ENCODE data around the gene VPS13C. TPM values are rescaled to one million over a fixed set of nuclear protein-coding genes. Genes with fewer than 3 reads are reported as not detected.

The VPS13C gene
- total and polyA plus RNA-seq, 2 donors (not counting 3 experiments of a cell fraction or from before 2014, with no cell fraction given), result 10.8 to 60.3 TPM

GRCh38 chr15:62053439-62054085 lies 6.7 kb downstream of the VPS13C start:
- Histone ChIP-seq H3K9ac (replicated peaks; ENCODE audit: extremely low read depth, insufficient read depth, low read length) (no peak overlapping the region), H3K36me3 (ENCODE audit: control insufficient read depth in 2 of 2, extremely low read depth in 1 of 2, insufficient read depth in 2 of 2, low read length in 2 of 2) (no peaks in the 10 kb centered on the region), H3K9me1 (replicated peaks; ENCODE audit: control insufficient read depth, extremely low read depth, insufficient read depth, low read length) (no peaks in the 10 kb centered on the region), H4K20me1 (replicated peaks; ENCODE audit: control insufficient read depth, extremely low read depth, insufficient read depth, low read length) (no peaks in the 10 kb centered on the region), H3K27ac (ENCODE audit: insufficient read depth, low read depth, low read length) (no peak overlapping the region), H2AFZ (ENCODE audit: low read depth, low read length) (no peak overlapping the region), H3K79me2 (ENCODE audit: control insufficient read depth, insufficient read depth, low read length) (peaks cover 51% of the 10 kb centered on the region), H3K27me3 (ENCODE audit: control insufficient read depth in 2 of 2, insufficient read depth in 2 of 2, low read length in 2 of 2) (no peaks in the 10 kb centered on the region), H3K4me2 (ENCODE audit: insufficient read depth, low read length) (no peak overlapping the region), H3K9me3 (replicated peaks; ENCODE audit: control insufficient read depth, insufficient read depth, low read length) (no peaks in the 10 kb centered on the region), H3K4me1 (ENCODE audit: control insufficient read depth, extremely low read depth, insufficient read depth, low read length) (peaks cover 2% of the 10 kb centered on the region), H3K4me3 (replicated peaks in 1 of 3; ENCODE audit: insufficient read depth in 1 of 3, low read depth in 1 of 3, low read length in 3 of 3) (no peak overlapping the region)
- POLR2A ChIA-PET, result no interaction called here
- CTCF ChIA-PET, result interaction anchor here (0.9 to 1.5 kb wide), 3 partner anchors 18 to 689 kb away, joined by 3 to 5 read pairs (median 4); no protein-coding TSS in a partner anchor
- FAIRE-seq (no peak), DNase-seq (ENCODE audit: low read depth, low spot score) (no peak)
- intact Hi-C loops (cut with micrococcal nuclease), result no loop called here
- TF ChIP-seq GATA2 (IDR thresholded peaks at IDR 0.05; ENCODE audit: insufficient read depth, insufficient read length, low read depth, low read length), result no peak
- no peak for TF ChIP-seq MAX (IDR thresholded peaks at IDR 0.05; ENCODE audit: insufficient read depth, insufficient read length)
- no peak for TF ChIP-seq EZH2 (IDR thresholded peaks at IDR 0.05; ENCODE audit: borderline replicate concordance, low read depth, low read length, severe bottlenecking)
- TF ChIP-seq MYC (IDR thresholded peaks at IDR 0.05; ENCODE audit: low read depth, low read length), result no peak
- TF ChIP-seq JUN (IDR thresholded peaks at IDR 0.05; ENCODE audit: borderline replicate concordance, insufficient read depth, insufficient read length, low read depth), result no peak
- no peak for TF ChIP-seq CTCF (IDR thresholded peaks at IDR 0.05; ENCODE audit: extremely low read depth in 1 of 2, insufficient read depth in 1 of 2, low read depth in 1 of 2, low read length in 2 of 2)
- no peak for TF ChIP-seq POLR2AphosphoS5 (IDR thresholded peaks at IDR 0.05; ENCODE audit: insufficient read depth, low read depth, low read length)
- TF ChIP-seq POLR2A (IDR thresholded peaks at IDR 0.05; ENCODE audit: low read depth, low read length), result no peak
- no peak for TF ChIP-seq FOS (IDR thresholded peaks at IDR 0.05; ENCODE audit: borderline replicate concordance, insufficient read depth, low read length)
- BruUV-seq (replicated peaks), result no TSS peak
- dilution Hi-C loops (cut with MboI; ENCODE audit: extremely low pct_ligation_motif_present, low sequenced_read_pairs), result no loop called here

Measured in endothelial cell of umbilical vein (primary cell).